Adrenal gland (tissue), 12 donors: ENCODE results near the gene ARAP3. TPM values are rescaled to one million over a fixed set of nuclear protein-coding genes. Genes with fewer than 3 reads are reported as not detected.

Experiments used
- DNase-seq, 7 donors: peaks; one replicate each; pipeline ENCODE4 v3.0.0-alpha.2; 2019 to 2020
- H3K27ac ChIP-seq, 5 donors: fragments of 200-600 bp; sonication (generic) in 4 of 5; 1 replicate in 3 of 5; 2 replicates in 2 of 5; pipeline versions ENCODE4 v1.5.1 to v1.8.0; 2016 to 2020; ENCODE audit warnings: mild to moderate bottlenecking in 1 of 5
- H3K27me3 ChIP-seq: fragments of 200-600 bp; 2 replicates; pipeline ENCODE4 v1.8.0; 2021
- H3K36me3 ChIP-seq, 2 donors: fragments of 200-600 bp; replicated peaks in 1 of 2; 1 replicate in 1 of 2; 2 replicates in 1 of 2; pipeline versions ENCODE4 v1.5.1 to v1.8.0; 2018 to 2022
- H3K4me1 ChIP-seq, 2 donors: fragments of 200-600 bp; replicated peaks in 1 of 2; 1 replicate in 1 of 2; 2 replicates in 1 of 2; pipeline versions ENCODE4 v1.5.1 to v1.8.0; 2018 to 2021
- H3K4me3 ChIP-seq, 4 donors: fragments of 200-600 bp; sonication (generic) in 3 of 4; one replicate each; pipeline ENCODE4 v1.5.1; 2016 to 2018
- H3K9me3 ChIP-seq, 3 donors: fragments of 200-600 bp; sonication (generic) in 1 of 3; replicated peaks in 1 of 3; 1 replicate in 2 of 3; 2 replicates in 1 of 3; pipeline versions ENCODE4 v1.5.1 to v1.8.0; 2016 to 2021
- POLR2A ChIP-seq, 2 donors: fragments of 450-650 bp; IDR thresholded peaks; one replicate each; pipeline ENCODE4 v1.6.1; 2017; ENCODE audit warnings: antibody characterized with exemption in 2 of 2, mild to moderate bottlenecking in 2 of 2, moderate library complexity in 1 of 2
- WGBS, 4 donors: extraction: QIAGEN DNeasy Blood & Tissue Kit in 2 of 4; methylation state at CpG; one replicate each; pipeline versions ENCODE4 v1.1.5 to v1.1.7; 2013 to 2017; 5-methylcytosine and 5-hydroxymethylcytosine counted together
- intact Hi-C, 2 donors: fragments of 100-400 bp; cut with DNase I; formaldehyde crosslinking; loops; one replicate each; pipeline versions ENCODE4 v1.14.1 to v1.15.0; 2022 to 2023
- polyA plus RNA-seq, 3 donors: library from polyadenylated mRNA; stranded (reverse); fragments of 200-250 nt in 2 of 3; fragments of 350-450 nt in 1 of 3; fragmentation: Illumina TruSeq in 1 of 3; extraction: RNeasy Lipid Tissue Mini Kit (QIAGEN cat#74804) in 1 of 3; gene quantifications; one replicate each; pipeline ENCODE4 v1.2.3, GENCODE V29; 2013 to 2014
- total RNA-seq, 9 donors: library from RNA; depleted of rRNA in 4 of 9; stranded (reverse); fragments of >200 nt in 4 of 9; fragments of 120-200 nt in 1 of 9; fragmentation: NEBNext Ultra II Directional in 1 of 9; extraction: Animal tissue kit (Norgen Biotek cat#: 25700) in 1 of 9; gene quantifications; one replicate each; pipeline versions ENCODE4 v1.1.0 to v1.2.4, GENCODE V29; 2013 to 2023
- TF ChIP-seq, protein P1 (sequence below), 6 experiments: fragments of 450-650 bp in 4 of 6; fragments of 200-600 bp in 2 of 6; sonication (generic) in 1 of 6; IDR thresholded peaks; 1 replicate in 5 of 6; 2 replicates in 1 of 6; pipeline versions ENCODE4 v1.5.1 to v1.8.0; 2016 to 2021; ENCODE audit warnings: antibody characterized with exemption in 6 of 6, mild to moderate bottlenecking in 2 of 6, moderate library complexity in 1 of 6
- donor health status: healthy with polysubstance abuse.
- donor health status: Bipolar disorder and iron deficiency.
- donor health status: DM: yes; HTN: yes; CAD: no.
- donor health status: DM: no; HTN: no; CAD: no.
- donor health status: DM: no; HTN: no; CAD: no.
- donor health status: DM: yes; HTN: yes; CAD: no.

Gene ARAP3
- total and polyA plus RNA-seq, 12 donors: 3.0 to 38.6 (median 10.7) TPM

DNA sequence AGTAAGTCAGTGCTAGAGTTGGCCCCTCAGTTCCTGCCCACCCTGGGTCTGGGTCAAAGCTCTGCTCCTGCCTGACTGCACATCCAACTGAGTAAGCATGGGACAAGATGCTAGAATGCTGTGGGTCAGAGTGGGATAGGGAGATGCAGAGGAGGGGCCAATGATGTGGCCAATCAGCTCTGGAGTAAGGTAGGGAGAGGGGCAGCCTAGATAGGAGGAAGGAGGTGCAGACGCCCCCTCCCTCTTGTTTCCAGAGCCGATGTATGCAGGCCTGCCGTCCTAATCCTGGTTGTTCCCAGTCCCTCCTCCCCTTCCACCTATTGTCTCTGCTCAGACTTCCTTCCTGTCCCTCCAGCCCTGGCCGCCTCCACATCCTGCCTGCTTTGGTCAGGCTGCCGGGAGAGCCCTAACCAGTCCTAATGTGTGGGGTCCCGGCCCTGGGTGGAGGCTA, 1.3 kb downstream of the ARAP3 start:
- peaks cover 10 to 15% of the 10 kb centered on the region in 2 donors for H3K4me1 ChIP-seq
- H3K27ac ChIP-seq: peak overlapping the region in 3 of 5 donors; percentile 80 to 97 (median 83)
- H3K27me3 ChIP-seq: no peaks in the 10 kb centered on the region
- intact Hi-C loops: loop anchor here in 1 of 2 donors (5.0 kb wide), 1 partner anchor 277 kb away; the partner anchor contains the start of gene PCDH12
- WGBS, 4 donors: 47 to 62% (median 54%) methylated on average over 4 to 6 of the region's 6 CpGs
- peak overlapping the region in 1 of 4 donors; percentile 76 for H3K4me3 ChIP-seq
- TF ChIP-seq, protein P1, sequence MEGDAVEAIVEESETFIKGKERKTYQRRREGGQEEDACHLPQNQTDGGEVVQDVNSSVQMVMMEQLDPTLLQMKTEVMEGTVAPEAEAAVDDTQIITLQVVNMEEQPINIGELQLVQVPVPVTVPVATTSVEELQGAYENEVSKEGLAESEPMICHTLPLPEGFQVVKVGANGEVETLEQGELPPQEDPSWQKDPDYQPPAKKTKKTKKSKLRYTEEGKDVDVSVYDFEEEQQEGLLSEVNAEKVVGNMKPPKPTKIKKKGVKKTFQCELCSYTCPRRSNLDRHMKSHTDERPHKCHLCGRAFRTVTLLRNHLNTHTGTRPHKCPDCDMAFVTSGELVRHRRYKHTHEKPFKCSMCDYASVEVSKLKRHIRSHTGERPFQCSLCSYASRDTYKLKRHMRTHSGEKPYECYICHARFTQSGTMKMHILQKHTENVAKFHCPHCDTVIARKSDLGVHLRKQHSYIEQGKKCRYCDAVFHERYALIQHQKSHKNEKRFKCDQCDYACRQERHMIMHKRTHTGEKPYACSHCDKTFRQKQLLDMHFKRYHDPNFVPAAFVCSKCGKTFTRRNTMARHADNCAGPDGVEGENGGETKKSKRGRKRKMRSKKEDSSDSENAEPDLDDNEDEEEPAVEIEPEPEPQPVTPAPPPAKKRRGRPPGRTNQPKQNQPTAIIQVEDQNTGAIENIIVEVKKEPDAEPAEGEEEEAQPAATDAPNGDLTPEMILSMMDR (IDR thresholded peaks at IDR 0.05): no peak
- peak in 1 of 2 donors; percentile 29 for TF ChIP-seq POLR2A (IDR thresholded peaks at IDR 0.05)
- H3K36me3 ChIP-seq: no peaks in the 10 kb centered on the region
- peak; percentile 50 to 82 (median 54) for DNase-seq
- H3K9me3 ChIP-seq: no peaks in the 10 kb centered on the region

DNA sequence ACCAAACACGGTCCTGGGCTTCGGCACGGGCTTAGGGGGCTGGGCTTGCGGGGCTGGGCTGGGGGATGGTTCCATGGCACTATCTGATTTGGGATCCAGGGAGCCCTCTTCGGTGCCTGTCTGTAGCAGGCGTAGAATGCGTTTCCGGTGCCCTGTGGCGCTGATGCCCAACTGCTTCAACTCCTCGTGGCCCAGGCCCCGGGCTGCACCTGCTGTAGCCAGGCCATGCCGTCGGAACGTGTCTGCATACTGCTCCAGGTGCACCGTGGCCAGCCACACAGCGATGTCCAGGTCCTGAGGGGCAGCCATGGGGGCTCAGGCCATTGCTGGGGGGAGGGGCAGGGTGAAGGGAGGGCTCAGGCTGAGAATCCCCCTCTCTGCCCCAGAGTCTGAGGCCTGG, 1.9 kb downstream of the ARAP3 start:
- Histone ChIP-seq H3K36me3 (no peaks in the 10 kb centered on the region), H3K4me1 (peaks cover 10 to 15% of the 10 kb centered on the region in 2 donors), H3K4me3 (no peak overlapping the region), H3K27ac (peak overlapping the region in 1 of 5 donors; percentile 97), H3K27me3 (no peaks in the 10 kb centered on the region), H3K9me3 (no peaks in the 10 kb centered on the region)
- intact Hi-C loops: loop anchor here in 1 of 2 donors (5.0 kb wide), 1 partner anchor 277 kb away; the partner anchor contains the start of gene PCDH12
- no peak for TF ChIP-seq POLR2A (IDR thresholded peaks at IDR 0.05)
- TF ChIP-seq, protein P1 (IDR thresholded peaks at IDR 0.05): no peak
- WGBS, 4 donors: 80 to 100% (median 89%) methylated on average over 1 to 16 of the region's 16 CpGs
- no peak for DNase-seq

DNA sequence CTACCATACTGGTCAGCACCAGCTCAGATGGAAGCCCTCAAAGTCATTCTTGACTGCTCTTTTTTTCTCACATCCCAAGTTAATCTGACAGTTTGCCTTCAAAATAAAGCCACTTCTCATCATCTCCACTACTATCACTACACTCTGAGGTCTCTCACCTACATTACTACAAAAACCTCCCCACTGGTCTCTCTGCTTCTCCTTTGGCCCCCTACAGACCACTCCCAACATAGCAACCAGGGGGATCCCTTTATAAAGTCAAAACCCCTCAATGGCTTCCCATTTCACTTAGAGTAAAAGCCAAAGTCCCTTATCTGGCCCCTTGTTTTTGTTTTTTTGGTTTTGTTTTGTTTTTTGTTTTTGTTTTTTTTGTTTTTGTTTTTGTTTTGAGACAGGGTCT, 4.6 kb downstream of the ARAP3 start:
- no peak overlapping the region for H3K27ac ChIP-seq
- no peak overlapping the region for H3K4me3 ChIP-seq
- H3K4me1 ChIP-seq: peaks cover 8 to 12% of the 10 kb centered on the region in 2 donors
- DNase-seq: no peak
- no peaks in the 10 kb centered on the region for H3K9me3 ChIP-seq
- intact Hi-C loops: no loop called here
- H3K36me3 ChIP-seq: no peaks in the 10 kb centered on the region
- TF ChIP-seq, protein P1 (IDR thresholded peaks at IDR 0.05): no peak
- no peak for TF ChIP-seq POLR2A (IDR thresholded peaks at IDR 0.05)
- H3K27me3 ChIP-seq: no peaks in the 10 kb centered on the region

DNA sequence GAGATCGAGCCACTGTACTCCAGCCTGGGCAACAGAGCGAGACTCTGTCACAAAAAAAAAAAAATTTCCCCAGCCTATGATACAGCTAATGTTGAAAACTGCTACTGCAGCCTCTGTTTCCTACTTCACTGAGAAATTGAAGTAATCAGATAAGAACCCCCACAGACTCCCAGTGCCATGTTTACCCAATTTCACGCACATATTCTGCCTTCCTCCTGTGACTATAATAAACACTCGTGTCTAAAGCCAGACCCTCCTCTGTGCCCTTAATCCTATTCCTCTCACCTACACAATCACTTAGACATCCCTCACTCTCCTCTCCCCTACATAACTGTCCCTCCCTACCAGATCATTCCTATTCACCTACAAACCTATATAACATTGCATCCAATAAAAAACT, 6.4 kb downstream of the ARAP3 start:
- Histone ChIP-seq H3K9me3 (no peaks in the 10 kb centered on the region), H3K27ac (no peak overlapping the region), H3K36me3 (no peaks in the 10 kb centered on the region), H3K27me3 (no peaks in the 10 kb centered on the region), H3K4me3 (no peak overlapping the region), H3K4me1 (peaks cover 0 to under 1% of the 10 kb centered on the region in 2 donors)
- DNase-seq: no peak
- 85 to 89% (median 88%) methylated on average over 4 of the region's 4 CpGs for WGBS, 4 donors
- TF ChIP-seq, protein P1 (IDR thresholded peaks at IDR 0.05): no peak
- no peak for TF ChIP-seq POLR2A (IDR thresholded peaks at IDR 0.05)
- intact Hi-C loops: no loop called here
